ENCODE results near the gene SRC.

- TF ChIP-seq CTCF (IDR thresholded peaks at IDR 0.05), result no peak
- no peak for TF ChIP-seq POLR2A (IDR thresholded peaks at IDR 0.05)
Measured at GRCh38 chr20:37454636-37455385, 108.9 kb downstream of the SRC start.

Data from body of pancreas (tissue), 4 donors.